HUES48 (cell line): Measurements from ENCODE around the gene SH2D2A.

Source experiments
- H3K27ac ChIP-seq: one replicate; pipeline ENCODE4 v1.7.0; 2013; ENCODE audit warnings: low read depth, low read length, inconsistent platforms
- H3K27me3 ChIP-seq: 2 replicates; pipeline ENCODE4 v1.6.1; 2013; ENCODE audit warnings: mild to moderate bottlenecking, low read length; ENCODE audit not compliant: control insufficient read depth, insufficient read depth
- H3K36me3 ChIP-seq: 2 replicates; pipeline ENCODE4 v1.6.1; 2013; ENCODE audit warnings: low read length; ENCODE audit not compliant: control insufficient read depth, insufficient read depth
- H3K4me1 ChIP-seq: 2 replicates; pipeline ENCODE4 v1.6.1; 2013; ENCODE audit warnings: mild to moderate bottlenecking, low read length; ENCODE audit not compliant: control insufficient read depth, insufficient read depth
- H3K4me3 ChIP-seq: 2 replicates; pipeline ENCODE4 v1.5.1; 2013; ENCODE audit warnings: mild to moderate bottlenecking, low read depth, low read length
- H3K9ac ChIP-seq: 2 replicates; pipeline ENCODE4 v1.6.1; 2013; ENCODE audit warnings: mild to moderate bottlenecking, low read depth, low read length, moderate library complexity
- H3K9me3 ChIP-seq: 2 replicates; pipeline ENCODE4 v1.6.1; 2013; ENCODE audit warnings: low read length; ENCODE audit not compliant: control insufficient read depth, insufficient read depth

SH2D2A gene

GRCh38 chr1:156858959-156859522, 42.4 kb upstream of the SH2D2A start, which contains the start of gene INSRR:
TSS of gene INSRR (minus strand) at chr1:156859117. CDS start at chr1:156858621, 496 bp downstream.
- H3K36me3 ChIP-seq: no peaks in the 10 kb centered on the region
- no peak within 1 kb of the TSS for H3K9ac ChIP-seq
- H3K4me3 ChIP-seq: peak within 1 kb of the TSS; percentile 51
- no peak within 1 kb of the TSS for H3K27ac ChIP-seq
- H3K27me3 ChIP-seq: peaks cover 89% of the 10 kb centered on the region
- H3K9me3 ChIP-seq: no peaks in the 10 kb centered on the region
- no peaks in the 10 kb centered on the region for H3K4me1 ChIP-seq

GRCh38 chr1:156858555-156858956, 41.9 kb upstream of the SH2D2A start:
- Histone ChIP-seq H3K4me1 (no peaks in the 10 kb centered on the region), H3K27ac (no peak overlapping the region), H3K9ac (no peak overlapping the region), H3K4me3 (peak overlapping the region; percentile 51), H3K36me3 (no peaks in the 10 kb centered on the region), H3K9me3 (no peaks in the 10 kb centered on the region), H3K27me3 (peaks cover 88% of the 10 kb centered on the region)

GRCh38 chr1:156857532-156857931, 40.9 kb upstream of the SH2D2A start:
- Histone ChIP-seq H3K9ac (no peak overlapping the region), H3K36me3 (no peaks in the 10 kb centered on the region), H3K27ac (no peak overlapping the region), H3K27me3 (peaks cover 88% of the 10 kb centered on the region), H3K9me3 (no peaks in the 10 kb centered on the region), H3K4me3 (no peak overlapping the region), H3K4me1 (no peaks in the 10 kb centered on the region)

GRCh38 chr1:156856282-156856785, 39.7 kb upstream of the SH2D2A start:
- no peaks in the 10 kb centered on the region for H3K9me3 ChIP-seq
- H3K27me3 ChIP-seq: peaks cover 86% of the 10 kb centered on the region
- no peaks in the 10 kb centered on the region for H3K4me1 ChIP-seq
- no peaks in the 10 kb centered on the region for H3K36me3 ChIP-seq
- no peak overlapping the region for H3K27ac ChIP-seq
- no peak overlapping the region for H3K4me3 ChIP-seq
- no peak overlapping the region for H3K9ac ChIP-seq

GRCh38 chr1:156854634-156855033, 38.0 kb upstream of the SH2D2A start:
- Histone ChIP-seq H3K9me3 (no peaks in the 10 kb centered on the region), H3K4me1 (no peaks in the 10 kb centered on the region), H3K36me3 (no peaks in the 10 kb centered on the region), H3K9ac (no peak overlapping the region), H3K27ac (no peak overlapping the region), H3K27me3 (peaks cover 85% of the 10 kb centered on the region), H3K4me3 (no peak overlapping the region)

- no peaks in the 10 kb centered on the region for H3K9me3 ChIP-seq
- no peak overlapping the region for H3K9ac ChIP-seq
- H3K4me3 ChIP-seq: no peak overlapping the region
- H3K27ac ChIP-seq: no peak overlapping the region
- no peaks in the 10 kb centered on the region for H3K36me3 ChIP-seq
- no peaks in the 10 kb centered on the region for H3K4me1 ChIP-seq
- H3K27me3 ChIP-seq: peaks cover 85% of the 10 kb centered on the region
These were observed 37.1 kb upstream of the SH2D2A start for GRCh38 chr1:156853761-156854160.

GRCh38 chr1:156852418-156852874, 35.8 kb upstream of the SH2D2A start:
- H3K36me3 ChIP-seq: no peaks in the 10 kb centered on the region
- H3K4me3 ChIP-seq: no peak overlapping the region
- peaks cover 85% of the 10 kb centered on the region for H3K27me3 ChIP-seq
- no peak overlapping the region for H3K27ac ChIP-seq
- H3K9ac ChIP-seq: no peak overlapping the region
- no peaks in the 10 kb centered on the region for H3K9me3 ChIP-seq
- 0 out of 2 replicates have a peak, but pooled peaks cover 3% of the 10 kb centered on the region for H3K4me1 ChIP-seq

GRCh38 chr1:156851779-156852417, 35.2 kb upstream of the SH2D2A start:
- Histone ChIP-seq H3K36me3 (no peaks in the 10 kb centered on the region), H3K27ac (no peak overlapping the region), H3K4me3 (no peak overlapping the region), H3K27me3 (peaks cover 85% of the 10 kb centered on the region), H3K9me3 (no peaks in the 10 kb centered on the region), H3K9ac (no peak overlapping the region), H3K4me1 (0 out of 2 replicates have a peak, but pooled peaks cover 3% of the 10 kb centered on the region)

GRCh38 chr1:156849151-156849496, 32.5 kb upstream of the SH2D2A start:
- Histone ChIP-seq H3K27ac (no peak overlapping the region), H3K9ac (no peak overlapping the region), H3K4me3 (peak overlapping the region; percentile 53), H3K36me3 (no peaks in the 10 kb centered on the region), H3K9me3 (no peaks in the 10 kb centered on the region), H3K27me3 (peaks cover 96% of the 10 kb centered on the region), H3K4me1 (peaks cover 6% of the 10 kb centered on the region; the same call in 1 of the 2 replicates)

GRCh38 chr1:156848461-156849150, 32.0 kb upstream of the SH2D2A start:
- H3K27ac ChIP-seq: no peak overlapping the region
- no peaks in the 10 kb centered on the region for H3K36me3 ChIP-seq
- H3K4me1 ChIP-seq: peaks cover 6% of the 10 kb centered on the region; the same call in 1 of the 2 replicates
- H3K9me3 ChIP-seq: no peaks in the 10 kb centered on the region
- no peak overlapping the region for H3K9ac ChIP-seq
- peaks cover 97% of the 10 kb centered on the region for H3K27me3 ChIP-seq
- peak overlapping the region; percentile 53 for H3K4me3 ChIP-seq
